ENCODE results near the gene SLC41A1. TPM values are rescaled to one million over a fixed set of nuclear protein-coding genes. Genes with fewer than 3 reads are reported as not detected.

Gene SLC41A1
- total RNA-seq, 6 donors from 2014 or later, result 17.8 to 35.1 (median 27.3) TPM

DNA sequence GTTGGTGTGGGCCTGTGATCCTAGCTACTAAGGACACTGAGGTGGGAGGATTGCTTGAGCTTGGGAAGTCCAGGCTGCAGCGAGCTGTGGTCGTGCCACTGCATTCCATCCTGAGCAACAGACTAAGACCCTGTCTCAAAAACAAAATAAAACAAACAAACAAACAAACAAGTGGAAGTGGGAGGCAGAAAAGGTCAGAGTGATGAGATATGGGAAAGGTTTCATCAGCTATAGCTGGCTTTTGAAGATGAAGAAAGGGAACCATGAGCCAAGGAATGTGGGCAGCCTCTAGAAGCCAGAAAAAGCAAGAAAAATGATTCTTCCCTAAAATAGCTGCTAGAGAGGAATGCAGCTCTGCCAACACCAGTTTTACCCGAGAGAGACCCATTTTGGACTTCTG lies 52.4 kb downstream of the SLC41A1 start:
- ATAC-seq (ENCODE audit: low FRiP score in 2 of 2), result no peak
- 86 to 90% methylated on average over 3 of the region's 3 CpGs for WGBS, 2 donors

DNA sequence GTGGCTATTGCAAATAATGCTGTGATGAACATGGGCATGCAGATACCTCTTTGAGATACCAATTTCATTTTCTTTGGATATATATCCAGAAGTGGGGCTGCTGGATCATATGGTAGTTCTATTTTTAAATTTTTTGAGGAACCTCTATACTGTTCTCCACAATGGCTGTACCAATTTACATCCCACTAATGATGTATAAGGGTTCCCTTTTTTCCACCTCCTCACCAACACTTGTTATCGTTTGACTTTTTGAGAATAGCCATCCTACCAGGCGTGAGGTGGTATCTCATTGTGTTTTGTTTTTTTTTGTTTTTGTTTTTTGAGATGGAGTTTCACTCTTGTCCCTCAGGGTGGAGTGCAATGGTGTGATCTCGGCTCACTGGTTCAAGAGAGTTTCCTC lies 56.4 kb downstream of the SLC41A1 start:
- Histone ChIP-seq H3K27me3 (no peaks in the 10 kb centered on the region), H3K4me1 (no peaks in the 10 kb centered on the region), H3K4me3 (no peak overlapping the region), H3K36me3 (no peaks in the 10 kb centered on the region), H3K9me3 (no peaks in the 10 kb centered on the region), H3K27ac (no peak overlapping the region)
- TF ChIP-seq, protein P1, sequence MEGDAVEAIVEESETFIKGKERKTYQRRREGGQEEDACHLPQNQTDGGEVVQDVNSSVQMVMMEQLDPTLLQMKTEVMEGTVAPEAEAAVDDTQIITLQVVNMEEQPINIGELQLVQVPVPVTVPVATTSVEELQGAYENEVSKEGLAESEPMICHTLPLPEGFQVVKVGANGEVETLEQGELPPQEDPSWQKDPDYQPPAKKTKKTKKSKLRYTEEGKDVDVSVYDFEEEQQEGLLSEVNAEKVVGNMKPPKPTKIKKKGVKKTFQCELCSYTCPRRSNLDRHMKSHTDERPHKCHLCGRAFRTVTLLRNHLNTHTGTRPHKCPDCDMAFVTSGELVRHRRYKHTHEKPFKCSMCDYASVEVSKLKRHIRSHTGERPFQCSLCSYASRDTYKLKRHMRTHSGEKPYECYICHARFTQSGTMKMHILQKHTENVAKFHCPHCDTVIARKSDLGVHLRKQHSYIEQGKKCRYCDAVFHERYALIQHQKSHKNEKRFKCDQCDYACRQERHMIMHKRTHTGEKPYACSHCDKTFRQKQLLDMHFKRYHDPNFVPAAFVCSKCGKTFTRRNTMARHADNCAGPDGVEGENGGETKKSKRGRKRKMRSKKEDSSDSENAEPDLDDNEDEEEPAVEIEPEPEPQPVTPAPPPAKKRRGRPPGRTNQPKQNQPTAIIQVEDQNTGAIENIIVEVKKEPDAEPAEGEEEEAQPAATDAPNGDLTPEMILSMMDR (IDR thresholded peaks at IDR 0.05), result no peak
- TF ChIP-seq POLR2AphosphoS5 (IDR thresholded peaks at IDR 0.05) (no peak), POLR2A (IDR thresholded peaks at IDR 0.05) (no peak), EP300 (IDR thresholded peaks at IDR 0.05) (no peak)
- ATAC-seq (ENCODE audit: low FRiP score in 2 of 2), result no peak
- DNase-seq, result no peak
- 93 to 96% methylated on average over 3 of the region's 3 CpGs for WGBS, 2 donors

More for the DNA sequence above, 52.4 kb downstream of the SLC41A1 start:
- Histone ChIP-seq H3K27me3 (no peaks in the 10 kb centered on the region), H3K27ac (no peak overlapping the region), H3K4me1 (no peaks in the 10 kb centered on the region), H3K4me3 (no peak overlapping the region), H3K9me3 (no peaks in the 10 kb centered on the region), H3K36me3 (no peaks in the 10 kb centered on the region)
- TF ChIP-seq, protein P1 (IDR thresholded peaks at IDR 0.05), result no peak
- TF ChIP-seq EP300 (IDR thresholded peaks at IDR 0.05), result no peak
- TF ChIP-seq POLR2A (IDR thresholded peaks at IDR 0.05), result no peak
- no peak for TF ChIP-seq POLR2AphosphoS5 (IDR thresholded peaks at IDR 0.05)
- DNase-seq, result no peak

DNA sequence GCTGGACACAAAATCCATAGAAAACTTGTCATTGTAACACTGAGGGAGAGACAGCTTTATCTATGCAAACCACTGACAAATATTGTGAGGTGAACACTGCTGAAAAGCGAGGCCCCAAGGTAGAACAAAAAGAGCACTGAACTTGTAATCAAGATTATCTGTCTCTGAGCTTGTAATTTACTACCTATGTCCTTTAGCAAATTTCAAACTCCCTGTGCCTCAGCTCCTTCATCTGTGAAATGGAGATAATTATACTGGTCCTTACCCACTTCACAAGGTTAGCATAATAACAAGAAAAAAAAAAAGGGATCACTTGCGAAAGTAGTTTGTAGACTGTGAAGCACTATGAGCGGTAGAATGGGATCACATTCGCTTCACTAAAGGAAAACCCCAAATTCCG lies 58.1 kb downstream of the SLC41A1 start:
- H3K4me1 ChIP-seq, result no peaks in the 10 kb centered on the region
- H3K36me3 ChIP-seq, result no peaks in the 10 kb centered on the region
- WGBS, 2 donors, result 80 to 92% methylated on average over 5 of the region's 5 CpGs
- DNase-seq (no peak), ATAC-seq (ENCODE audit: low FRiP score in 2 of 2) (no peak)
- no peak for TF ChIP-seq POLR2A (IDR thresholded peaks at IDR 0.05)
- TF ChIP-seq, protein P1 (IDR thresholded peaks at IDR 0.05), result no peak
- no peak for TF ChIP-seq EP300 (IDR thresholded peaks at IDR 0.05)
- TF ChIP-seq POLR2AphosphoS5 (IDR thresholded peaks at IDR 0.05), result no peak
- no peaks in the 10 kb centered on the region for H3K27me3 ChIP-seq
- H3K4me3 ChIP-seq, result no peak overlapping the region
- H3K27ac ChIP-seq, result no peak overlapping the region
- H3K9me3 ChIP-seq, result no peaks in the 10 kb centered on the region

DNA sequence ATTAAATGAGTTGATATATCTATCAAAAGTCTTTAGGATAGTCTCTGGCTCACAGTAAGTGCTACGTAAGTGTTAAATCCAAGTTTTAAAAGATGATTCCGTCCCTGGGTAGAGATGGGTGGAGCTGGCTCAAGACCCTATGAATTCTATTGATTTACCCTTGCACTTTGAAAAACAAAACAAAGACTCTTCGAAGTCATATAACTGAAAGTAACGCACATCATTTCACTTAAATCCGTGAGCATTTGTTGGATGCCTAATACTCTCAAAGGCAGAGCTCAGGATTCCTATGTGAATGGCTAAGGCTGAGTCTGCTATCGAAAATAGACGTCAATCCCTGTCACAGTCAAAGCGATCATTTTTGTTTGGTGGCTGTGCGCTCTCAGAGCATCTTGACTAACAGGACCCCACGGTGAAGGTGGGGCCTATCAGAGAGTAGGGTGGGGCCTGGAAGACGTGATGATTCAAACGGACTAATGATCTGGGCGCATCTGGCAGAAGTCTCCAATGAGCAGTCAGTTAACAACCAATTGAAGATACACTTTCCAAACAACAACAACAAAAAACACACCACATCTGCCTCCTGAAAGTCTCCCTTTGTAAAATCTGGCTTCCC lies 61.9 kb downstream of the SLC41A1 start:
- Histone ChIP-seq H3K4me1 (peaks cover 20 to 24% (median 23%) of the 10 kb centered on the region in 4 donors), H3K9me3 (no peaks in the 10 kb centered on the region), H3K27me3 (no peaks in the 10 kb centered on the region), H3K27ac (no peak overlapping the region), H3K4me3 (peak overlapping the region in 1 of 4 donors; percentile 95), H3K36me3 (no peaks in the 10 kb centered on the region)
- no peak for ATAC-seq (ENCODE audit: low FRiP score in 2 of 2)
- TF ChIP-seq, protein P1 (IDR thresholded peaks at IDR 0.05), result no peak
- TF ChIP-seq EP300 (IDR thresholded peaks at IDR 0.05) (no peak), POLR2A (IDR thresholded peaks at IDR 0.05) (no peak), POLR2AphosphoS5 (IDR thresholded peaks at IDR 0.05) (no peak)
- no peak for DNase-seq
- WGBS, 2 donors, result 73 to 82% methylated on average over 12 to 13 of the region's 13 CpGs
